DMS 273 treated with DMSO at 0.1 percent for 48 hours (cell line): ENCODE data around the gene DBNDD1.
A peak's percentile ranks its signal among the peaks of the same experiment; 100 is the strongest.
"Not testable (repeated sequence)": the region's sequence is repeated elsewhere in the genome, so short reads cannot be mapped to it uniquely, and the experiment has no call there.

Experiments used
- DNase-seq: peaks from one replicate; lab custom pipeline; 2025; lab: John Stamatoyannopoulos, UW

Gene DBNDD1

GRCh38 chr16:89988951-89989350 lies 30.3 kb downstream of the DBNDD1 start:
- no peak for DNase-seq

DNA sequence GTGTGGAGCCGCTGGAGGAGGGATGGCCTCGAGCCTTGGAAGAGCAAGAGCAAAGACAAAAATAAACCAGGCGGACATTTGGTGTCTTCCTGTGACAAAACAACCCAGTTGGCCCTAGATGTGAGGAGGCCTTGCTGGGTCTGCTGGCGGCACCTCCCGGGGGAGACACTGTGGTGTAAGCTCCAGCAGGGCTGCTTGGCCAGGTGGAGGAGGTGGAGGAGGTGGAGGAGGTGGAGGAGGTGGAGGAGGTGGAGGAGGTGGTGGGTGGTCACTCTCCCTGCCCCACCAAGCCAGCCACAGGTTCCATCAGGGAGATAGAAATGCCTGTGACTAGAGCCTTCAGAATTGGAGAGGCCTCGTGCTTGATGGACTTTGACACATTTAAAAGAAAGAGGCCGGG lies 32.1 kb downstream of the DBNDD1 start:
- no peak for DNase-seq

DNA sequence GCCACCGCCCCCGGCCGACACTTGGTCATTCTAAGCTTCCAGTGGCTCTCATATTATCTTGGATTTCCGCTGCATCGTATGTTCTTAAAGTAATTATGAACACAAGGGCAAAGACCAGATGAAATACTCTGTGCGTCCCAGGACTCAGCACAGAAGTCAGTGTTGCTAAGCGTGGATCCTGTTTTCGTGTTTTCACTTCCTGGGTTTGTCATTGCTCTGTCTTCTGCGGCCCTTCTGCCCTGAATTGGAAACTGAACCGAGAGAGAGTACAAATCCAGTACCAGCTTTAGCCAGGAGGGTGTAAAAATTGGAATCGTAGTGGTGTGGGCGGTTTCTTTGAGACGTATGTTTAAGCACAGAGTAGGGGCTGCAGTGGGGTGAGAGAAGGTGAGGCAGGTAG lies 32.7 kb downstream of the DBNDD1 start:
- DNase-seq, result no peak

DNA sequence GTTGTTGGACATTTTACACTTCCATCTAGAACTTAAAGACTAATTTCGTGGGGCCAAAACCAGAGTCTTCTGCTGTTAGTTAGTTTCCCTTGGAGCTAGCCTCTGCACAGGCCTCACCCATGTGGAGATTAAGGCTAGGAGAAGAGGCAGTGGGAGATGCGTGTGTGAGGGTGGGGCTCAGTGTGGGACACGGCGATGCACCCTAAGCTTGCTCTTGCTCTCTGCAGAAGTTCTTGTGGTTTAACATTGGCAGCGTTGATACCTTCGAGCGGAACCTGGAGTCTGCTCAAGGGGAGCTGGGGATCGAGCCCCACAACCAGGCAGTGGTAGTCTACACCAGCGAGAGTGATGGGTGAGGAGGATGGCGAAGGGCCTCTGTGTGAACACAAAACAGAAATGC lies 34.0 kb downstream of the DBNDD1 start:
- DNase-seq, result no peak

DNA sequence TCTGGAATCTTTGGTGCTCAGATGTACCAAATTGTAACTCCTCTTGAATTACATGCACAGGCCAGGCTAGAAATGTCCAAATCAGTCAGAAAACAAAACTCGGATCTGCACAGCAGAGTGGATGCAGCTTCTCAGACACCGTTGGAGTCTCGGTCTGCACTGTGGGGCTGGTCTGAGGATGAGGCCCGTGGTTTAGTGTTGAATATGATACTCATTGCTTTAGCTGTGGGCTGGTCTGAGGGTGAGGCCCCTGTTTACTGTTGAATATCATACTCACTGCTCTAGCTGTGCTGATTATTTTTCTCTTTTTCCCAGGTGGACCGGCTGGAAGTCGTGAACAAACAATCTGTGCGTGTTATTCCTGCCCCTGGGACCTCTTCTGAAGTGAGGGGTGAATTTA lies 35.0 kb downstream of the DBNDD1 start:
- no peak for DNase-seq

DNA sequence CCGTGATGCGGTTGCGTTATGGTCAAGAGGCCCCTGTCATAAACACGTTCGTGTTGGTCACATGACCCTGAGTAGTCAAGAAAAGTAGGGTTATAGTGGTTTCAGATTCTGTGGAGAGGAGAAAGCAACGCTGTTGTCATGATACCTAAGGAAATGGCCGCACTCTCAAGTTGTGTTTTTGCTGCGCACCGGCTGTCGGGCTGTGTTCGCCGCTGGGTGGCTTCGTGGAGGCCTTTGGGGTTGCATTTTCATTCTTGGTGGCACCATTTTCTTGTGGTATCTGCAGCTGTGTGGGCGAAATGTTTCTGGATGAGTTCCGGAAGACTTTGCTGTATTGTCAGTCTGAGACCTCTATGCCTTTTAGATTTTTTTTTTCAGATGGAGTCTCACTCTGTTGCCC lies 35.7 kb downstream of the DBNDD1 start:
- no peak for DNase-seq

- DNase-seq, result no peak
These were observed 36.9 kb downstream of the DBNDD1 start for GRCh38 chr16:89982318-89982717.

DNA sequence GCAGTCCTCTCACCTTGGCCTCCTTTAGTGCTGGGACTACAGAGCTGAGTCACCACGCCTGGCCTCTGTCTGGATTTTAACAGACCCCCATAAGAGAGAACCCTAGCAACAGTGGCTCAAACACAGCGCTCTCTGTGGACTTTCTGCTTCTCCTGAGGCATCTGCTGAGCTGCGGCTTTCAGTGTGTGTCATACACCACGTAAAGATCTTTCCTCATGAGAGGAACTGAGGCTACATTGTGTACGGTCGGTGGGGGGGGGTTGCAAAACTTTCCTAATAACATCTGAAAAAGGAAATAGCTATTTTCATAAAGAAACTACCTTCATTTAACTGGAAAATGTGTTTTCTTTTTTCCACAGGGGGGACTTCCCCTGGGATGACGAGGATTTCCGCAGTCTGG lies 37.8 kb downstream of the DBNDD1 start:
- DNase-seq, result no peak

DNA sequence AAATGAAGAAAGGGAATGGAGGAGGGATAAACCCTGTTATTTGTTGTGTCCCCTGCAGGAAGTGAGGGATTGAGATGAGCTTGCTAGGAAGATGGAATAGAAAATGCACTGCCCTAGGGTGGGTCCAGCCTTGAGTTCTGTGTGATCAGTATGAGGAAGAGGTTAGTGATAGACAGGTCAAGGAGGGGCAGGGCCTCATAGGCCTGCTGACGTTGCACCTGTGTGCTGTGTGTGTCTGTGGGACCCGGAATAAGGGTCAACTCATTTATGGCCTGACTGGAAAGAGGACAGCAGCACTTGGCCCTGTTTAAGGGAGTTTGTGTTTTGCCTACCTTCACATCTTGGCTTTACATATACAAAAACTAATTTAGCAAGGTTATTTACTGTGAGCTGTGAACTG lies 44.4 kb downstream of the DBNDD1 start:
- DNase-seq, result no peak

DNA sequence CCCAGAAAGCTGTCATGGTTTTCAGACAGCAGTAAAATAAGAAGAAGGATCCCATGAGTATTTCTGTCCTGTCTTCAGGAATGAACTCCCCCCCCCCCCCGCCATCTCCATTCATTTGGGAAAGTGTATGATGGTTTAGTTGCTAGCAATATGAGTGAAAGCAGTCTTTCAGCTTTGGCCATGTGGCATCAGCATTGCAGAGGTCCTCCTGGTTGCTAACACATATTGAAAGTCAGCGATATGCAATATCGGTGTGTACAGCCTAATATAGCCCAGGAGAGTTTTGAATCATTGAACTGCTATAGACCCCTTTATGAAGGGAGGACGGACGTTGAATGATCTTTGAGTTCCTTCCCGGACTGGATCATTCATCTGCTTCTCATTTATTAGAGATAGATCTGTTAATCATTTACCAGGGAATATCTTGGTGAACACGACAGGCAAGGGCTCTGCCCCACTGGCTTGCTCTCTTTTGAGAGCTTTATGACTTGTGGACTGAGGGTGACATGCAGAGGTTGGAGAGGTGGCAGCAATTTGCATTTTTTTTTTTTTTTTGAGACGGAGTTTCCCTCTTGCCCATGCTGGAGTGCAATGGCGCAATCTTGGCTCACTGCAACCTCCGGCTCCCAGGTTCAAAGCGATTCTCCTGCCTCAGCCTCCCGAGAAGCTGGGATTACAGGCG lies 45.5 kb downstream of the DBNDD1 start:
- no peak for DNase-seq

DNA sequence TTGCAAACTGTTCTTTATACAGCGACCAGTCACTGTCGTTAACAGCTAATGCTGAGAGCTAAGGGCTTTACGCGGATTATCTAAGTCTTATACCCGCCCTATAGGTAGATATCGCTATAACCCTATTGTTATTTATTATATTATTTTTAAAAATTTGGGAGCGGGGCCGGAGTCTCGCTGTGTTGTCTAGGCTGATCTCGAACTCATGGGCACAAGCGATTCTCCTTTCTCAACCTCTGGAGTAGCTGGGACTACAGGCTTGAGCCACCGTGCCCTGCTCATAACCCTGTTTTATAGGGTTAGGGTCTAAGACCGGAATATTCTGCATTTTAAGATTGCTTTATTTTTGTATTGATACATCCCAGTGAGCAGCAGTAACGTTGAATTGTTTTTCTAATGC lies 46.0 kb downstream of the DBNDD1 start:
- DNase-seq, result no peak

- DNase-seq, result peak; percentile 78
These were observed 46.7 kb downstream of the DBNDD1 start for GRCh38 chr16:89972244-89973234.

DNA sequence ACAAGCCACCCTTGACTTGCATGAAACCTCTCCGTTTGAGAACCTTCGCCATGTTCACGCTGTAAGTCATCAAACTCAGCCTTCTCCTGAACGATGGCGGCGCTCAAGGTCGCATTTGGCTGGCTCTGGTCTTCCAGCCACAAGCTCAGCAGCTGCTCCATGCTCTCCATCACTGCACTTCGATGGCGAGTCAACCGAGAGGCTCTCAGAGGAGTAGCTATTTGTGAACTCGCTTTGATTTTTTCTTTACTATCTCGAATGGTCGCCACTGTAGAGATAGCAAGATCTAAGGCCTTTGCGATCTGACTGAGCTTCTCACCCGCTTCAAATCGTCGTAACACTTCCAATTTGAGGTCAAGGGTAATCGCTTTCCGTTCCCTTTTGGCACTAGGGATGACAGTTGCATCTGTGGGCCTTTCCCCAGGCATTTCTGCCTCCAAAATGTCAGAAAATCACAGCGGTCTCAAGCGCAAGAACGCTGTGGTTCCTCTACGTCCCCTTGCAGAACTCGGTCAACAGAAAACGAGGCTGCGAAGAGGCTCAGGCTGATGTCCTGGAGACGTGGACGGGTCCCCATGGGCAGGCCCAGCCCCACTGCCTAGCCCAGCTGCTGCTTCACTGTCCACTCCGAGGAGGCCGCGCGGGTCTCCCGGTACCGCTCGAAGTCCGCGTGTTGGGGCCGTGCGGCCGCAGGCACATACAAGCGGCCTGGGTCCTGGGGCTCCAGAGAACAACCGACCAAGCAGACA lies 47.6 kb downstream of the DBNDD1 start:
- no peak for DNase-seq

DNA sequence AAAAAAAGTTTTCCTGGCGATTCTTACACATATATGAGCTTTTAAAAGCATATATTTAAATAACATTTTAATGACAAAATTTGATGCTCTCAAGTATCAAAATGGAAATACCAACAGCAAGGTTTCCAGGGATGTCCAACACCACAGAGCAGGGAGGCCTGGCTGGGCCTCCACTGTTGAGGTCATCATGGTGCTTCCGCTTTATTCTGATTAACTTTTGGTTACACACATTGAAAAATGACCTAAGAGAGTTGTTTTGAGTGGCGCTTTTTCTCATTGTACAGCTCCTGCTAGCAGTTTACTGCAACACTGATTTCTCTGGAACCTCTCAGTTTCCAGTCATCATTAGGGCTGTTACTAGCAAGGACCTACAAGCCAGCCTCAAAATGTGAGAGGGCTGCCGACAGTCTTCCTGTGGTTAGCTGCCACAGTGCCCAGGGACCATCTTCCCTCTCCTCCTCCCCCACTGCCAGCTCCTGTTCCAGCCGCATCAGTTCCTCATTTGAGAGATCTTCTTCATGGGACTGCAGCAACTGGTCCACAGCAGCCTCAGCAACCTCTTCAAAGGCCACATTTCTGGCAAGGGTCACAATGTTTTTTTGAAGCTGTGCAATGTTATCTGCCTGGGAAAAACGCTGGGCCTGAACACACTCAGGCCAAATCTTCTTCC lies 49.4 kb downstream of the DBNDD1 start:
- no peak for DNase-seq

GRCh38 chr16:89968074-89968473 lies 51.2 kb downstream of the DBNDD1 start:
- DNase-seq, result not testable (repeated sequence)

GRCh38 chr16:89967436-89967835 lies 51.8 kb downstream of the DBNDD1 start:
- DNase-seq, result not testable (repeated sequence)

GRCh38 chr16:89966756-89967155 lies 52.5 kb downstream of the DBNDD1 start:
- no peak for DNase-seq

- no peak for DNase-seq
These were observed 53.6 kb downstream of the DBNDD1 start for GRCh38 chr16:89965447-89966225.

- DNase-seq, result no peak
These were observed 55.1 kb downstream of the DBNDD1 start for GRCh38 chr16:89964201-89964600.

DNA sequence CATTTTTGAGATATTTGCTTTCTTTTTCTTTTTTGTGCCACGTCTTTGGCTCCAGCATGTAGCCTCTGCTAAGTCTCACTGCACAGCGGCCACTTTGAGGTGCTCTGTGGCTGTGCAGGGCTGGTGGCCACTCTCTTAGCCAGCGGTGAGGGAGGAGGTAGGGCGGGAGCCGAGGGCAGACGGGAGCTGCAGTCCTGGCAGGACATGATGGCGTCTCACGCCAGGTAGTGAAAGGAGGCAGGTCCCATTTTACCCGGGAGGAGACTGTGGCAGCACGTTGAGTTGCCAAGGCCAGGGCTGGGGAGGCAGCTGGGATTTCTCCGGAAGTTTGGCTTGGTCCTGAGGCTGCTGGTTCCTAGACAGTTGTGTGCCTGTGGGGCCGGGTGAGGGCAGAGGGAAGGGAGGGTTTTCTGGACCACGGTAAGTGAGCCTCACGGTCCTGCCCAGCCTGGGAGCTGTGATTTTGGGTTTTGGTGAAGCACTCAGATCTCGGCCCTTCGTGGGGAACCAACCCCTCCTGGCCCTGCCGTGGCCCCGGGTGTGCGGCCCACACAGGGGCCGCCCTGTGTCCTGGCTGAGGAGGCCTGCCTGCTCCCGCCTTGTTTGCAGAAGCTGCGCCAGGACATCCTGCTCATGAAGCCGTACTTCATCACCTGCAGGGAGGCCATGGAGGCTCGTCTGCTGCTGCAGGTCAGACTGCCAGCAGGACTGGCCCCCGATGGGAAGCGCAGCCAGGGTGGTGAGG lies 56.3 kb downstream of the DBNDD1 start:
- no peak for DNase-seq
